ENCODE results near the gene IFIT3. TPM values are rescaled to one million over a fixed set of nuclear protein-coding genes. Genes with fewer than 3 reads are reported as not detected.

Gene IFIT3
- total RNA-seq, 1 experiment from 2014 or later = 7.2 TPM

- Histone ChIP-seq H3K36me3 (ENCODE audit: low read depth) (no peaks in the 10 kb centered on the region), H3K4me1 (replicated peaks; ENCODE audit: insufficient read depth) (peaks cover 13% of the 10 kb centered on the region), H4K20me1 (ENCODE audit: insufficient read depth) (no peaks in the 10 kb centered on the region), H3K4me2 (no peak overlapping the region), H3F3A (ENCODE audit: insufficient read depth, low read depth) (peaks cover 9% of the 10 kb centered on the region; the same call in 1 of the 2 replicates), H2AFZ (no peak overlapping the region), H3K79me2 (ENCODE audit: low read depth) (no peaks in the 10 kb centered on the region), H3K9me2 (ENCODE audit: insufficient read depth) (no peaks in the 10 kb centered on the region), H3K27me3 (ENCODE audit: insufficient read depth, low read depth) (no peaks in the 10 kb centered on the region), H3K27ac (no peak overlapping the region), H3K4me3 (no peak overlapping the region), H3K9me3 (ENCODE audit: insufficient read depth, low read depth) (no peaks in the 10 kb centered on the region)
- intact Hi-C loops (cut with micrococcal nuclease; ENCODE audit: unreplicated experiment) = no loop called here
- ChIA-PET POLR2A (ENCODE audit: unreplicated experiment) (interaction anchor here (0.6 to 0.7 kb wide), 2 partner anchors 18 to 92 kb away, joined by 8 to 15 read pairs; no protein-coding TSS in a partner anchor), CTCF (interaction anchor here (0.6 to 0.9 kb wide), 3 partner anchors 44 to 193 kb away, joined by 3 to 4 read pairs (median 3); no protein-coding TSS in a partner anchor)
- no TSS peak for BruUV-seq (replicated peaks)
- no peak for DNase-seq
- TF ChIP-seq EZH2 (IDR thresholded peaks at IDR 0.05; ENCODE audit: low read depth) = no peak
- TF ChIP-seq, protein P1, sequence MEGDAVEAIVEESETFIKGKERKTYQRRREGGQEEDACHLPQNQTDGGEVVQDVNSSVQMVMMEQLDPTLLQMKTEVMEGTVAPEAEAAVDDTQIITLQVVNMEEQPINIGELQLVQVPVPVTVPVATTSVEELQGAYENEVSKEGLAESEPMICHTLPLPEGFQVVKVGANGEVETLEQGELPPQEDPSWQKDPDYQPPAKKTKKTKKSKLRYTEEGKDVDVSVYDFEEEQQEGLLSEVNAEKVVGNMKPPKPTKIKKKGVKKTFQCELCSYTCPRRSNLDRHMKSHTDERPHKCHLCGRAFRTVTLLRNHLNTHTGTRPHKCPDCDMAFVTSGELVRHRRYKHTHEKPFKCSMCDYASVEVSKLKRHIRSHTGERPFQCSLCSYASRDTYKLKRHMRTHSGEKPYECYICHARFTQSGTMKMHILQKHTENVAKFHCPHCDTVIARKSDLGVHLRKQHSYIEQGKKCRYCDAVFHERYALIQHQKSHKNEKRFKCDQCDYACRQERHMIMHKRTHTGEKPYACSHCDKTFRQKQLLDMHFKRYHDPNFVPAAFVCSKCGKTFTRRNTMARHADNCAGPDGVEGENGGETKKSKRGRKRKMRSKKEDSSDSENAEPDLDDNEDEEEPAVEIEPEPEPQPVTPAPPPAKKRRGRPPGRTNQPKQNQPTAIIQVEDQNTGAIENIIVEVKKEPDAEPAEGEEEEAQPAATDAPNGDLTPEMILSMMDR (conservative IDR thresholded peaks at IDR 0.05) = peak; percentile 64
These were observed 41.6 kb downstream of the IFIT3 start for GRCh38 chr10:89369156-89370105.

- Histone ChIP-seq H3K27me3 (ENCODE audit: insufficient read depth, low read depth) (no peaks in the 10 kb centered on the region), H3K4me2 (no peak overlapping the region), H3K4me3 (no peak overlapping the region), H3K79me2 (ENCODE audit: low read depth) (no peaks in the 10 kb centered on the region), H3K4me1 (replicated peaks; ENCODE audit: insufficient read depth) (peaks cover 19% of the 10 kb centered on the region), H3F3A (ENCODE audit: insufficient read depth, low read depth) (peaks cover 9% of the 10 kb centered on the region; the same call in 1 of the 2 replicates), H3K36me3 (ENCODE audit: low read depth) (no peaks in the 10 kb centered on the region), H2AFZ (no peak overlapping the region), H3K27ac (no peak overlapping the region), H4K20me1 (ENCODE audit: insufficient read depth) (no peaks in the 10 kb centered on the region), H3K9me2 (ENCODE audit: insufficient read depth) (no peaks in the 10 kb centered on the region), H3K9me3 (ENCODE audit: insufficient read depth, low read depth) (no peaks in the 10 kb centered on the region)
- POLR2A ChIA-PET (ENCODE audit: unreplicated experiment) = no interaction called here
- intact Hi-C loops (cut with micrococcal nuclease; ENCODE audit: unreplicated experiment) = no loop called here
- no peak for DNase-seq
- CTCF ChIA-PET = no interaction called here
- BruUV-seq (replicated peaks) = no TSS peak
- TF ChIP-seq, protein P1 (conservative IDR thresholded peaks at IDR 0.05) = no peak
- no peak for TF ChIP-seq EZH2 (IDR thresholded peaks at IDR 0.05; ENCODE audit: low read depth)
These were observed 43.3 kb downstream of the IFIT3 start for GRCh38 chr10:89371079-89371478.

DNA sequence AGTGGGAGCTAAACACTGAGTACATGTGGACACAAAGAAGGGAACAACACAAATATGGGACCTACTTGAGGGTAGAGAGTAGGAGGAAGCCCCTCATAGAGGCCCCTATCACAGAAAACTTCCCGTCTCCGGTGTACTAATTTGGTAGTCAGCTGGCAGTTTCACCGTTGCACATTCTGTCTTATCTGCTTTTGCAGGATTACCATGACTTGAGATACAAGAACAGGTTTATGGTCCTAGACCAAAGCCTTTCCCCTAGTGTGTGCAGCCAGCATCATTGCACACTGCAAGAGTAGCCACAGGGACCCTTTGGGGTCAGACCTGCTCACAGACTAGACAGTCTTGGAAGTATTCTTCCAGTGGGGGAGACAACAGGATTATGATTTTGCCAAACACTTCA, 44.2 kb downstream of the IFIT3 start:
- no TSS peak for BruUV-seq (replicated peaks)
- peaks cover 19% of the 10 kb centered on the region for H3K4me1 ChIP-seq (replicated peaks; ENCODE audit: insufficient read depth)
- no peaks in the 10 kb centered on the region for H3K36me3 ChIP-seq (ENCODE audit: low read depth)
- H3F3A ChIP-seq (ENCODE audit: insufficient read depth, low read depth) = peaks cover 9% of the 10 kb centered on the region; the same call in 1 of the 2 replicates
- no peak overlapping the region for H2AFZ ChIP-seq
- intact Hi-C loops (cut with micrococcal nuclease; ENCODE audit: unreplicated experiment) = no loop called here
- no peaks in the 10 kb centered on the region for H3K9me3 ChIP-seq (ENCODE audit: insufficient read depth, low read depth)
- H4K20me1 ChIP-seq (ENCODE audit: insufficient read depth) = no peaks in the 10 kb centered on the region
- H3K4me3 ChIP-seq = no peak overlapping the region
- H3K27me3 ChIP-seq (ENCODE audit: insufficient read depth, low read depth) = no peaks in the 10 kb centered on the region
- TF ChIP-seq, protein P1 (conservative IDR thresholded peaks at IDR 0.05) = no peak
- no peak for TF ChIP-seq EZH2 (IDR thresholded peaks at IDR 0.05; ENCODE audit: low read depth)
- H3K9me2 ChIP-seq (ENCODE audit: insufficient read depth) = no peaks in the 10 kb centered on the region
- DNase-seq = no peak
- no peak overlapping the region for H3K27ac ChIP-seq
- H3K4me2 ChIP-seq = no peak overlapping the region
- POLR2A ChIA-PET (ENCODE audit: unreplicated experiment) = interaction anchor here (0.7 kb wide), 1 partner anchor 26 kb away, joined by 4 read pairs; no protein-coding TSS in a partner anchor
- CTCF ChIA-PET = no interaction called here
- no peaks in the 10 kb centered on the region for H3K79me2 ChIP-seq (ENCODE audit: low read depth)
